GM18870 (cell line): Measurements from ENCODE around the gene COL11A1.
"Not testable (repeated sequence)": the region's sequence is repeated elsewhere in the genome, so short reads cannot be mapped to it uniquely, and the experiment has no call there.

Experiments
- ATAC-seq: cut with Tn5 transposase; IDR thresholded peaks from one replicate; pipeline ENCODE4 v1.9.1; 2021; ENCODE audit warnings: moderate library complexity; ENCODE audit not compliant: unreplicated experiment

Gene COL11A1

GRCh38 chr1:102933362-102933761, 175.0 kb downstream of the COL11A1 start:
- ATAC-seq, result not testable (repeated sequence)

- ATAC-seq, result no peak
These were observed 188.7 kb downstream of the COL11A1 start for GRCh38 chr1:102919659-102920058.

- ATAC-seq, result no peak
These were observed 206.3 kb downstream of the COL11A1 start for GRCh38 chr1:102901996-102902395.

GRCh38 chr1:102899935-102900334, 208.4 kb downstream of the COL11A1 start:
- ATAC-seq, result no peak

GRCh38 chr1:102897557-102897956, 210.8 kb downstream of the COL11A1 start:
- no peak for ATAC-seq

- no peak for ATAC-seq
These were observed 211.6 kb downstream of the COL11A1 start for GRCh38 chr1:102896771-102897170.

- no peak for ATAC-seq
These were observed 212.0 kb downstream of the COL11A1 start for GRCh38 chr1:102896286-102896685.

GRCh38 chr1:102891868-102892625, 216.3 kb downstream of the COL11A1 start:
- no peak for ATAC-seq

GRCh38 chr1:102886638-102887037, 221.7 kb downstream of the COL11A1 start:
- ATAC-seq, result no peak

- ATAC-seq, result no peak
These were observed 224.1 kb downstream of the COL11A1 start for GRCh38 chr1:102884238-102884637.

- no peak for ATAC-seq
These were observed 228.8 kb downstream of the COL11A1 start for GRCh38 chr1:102879439-102879993.

- no peak for ATAC-seq
These were observed 232.6 kb downstream of the COL11A1 start for GRCh38 chr1:102875756-102876155.

GRCh38 chr1:102872526-102872925, 235.8 kb downstream of the COL11A1 start:
- no peak for ATAC-seq

GRCh38 chr1:102872097-102872496, 236.2 kb downstream of the COL11A1 start:
- ATAC-seq, result no peak

GRCh38 chr1:102863704-102864103, 244.6 kb downstream of the COL11A1 start:
- no peak for ATAC-seq

- ATAC-seq, result no peak
These were observed 247.1 kb downstream of the COL11A1 start for GRCh38 chr1:102861247-102861646.

- ATAC-seq, result no peak
These were observed 249.6 kb downstream of the COL11A1 start for GRCh38 chr1:102858695-102859094.

- no peak for ATAC-seq
These were observed 251.1 kb downstream of the COL11A1 start for GRCh38 chr1:102857251-102857650.

GRCh38 chr1:102853701-102854187, 254.6 kb downstream of the COL11A1 start:
- no peak for ATAC-seq

GRCh38 chr1:102853136-102853535, 255.2 kb downstream of the COL11A1 start:
- ATAC-seq, result no peak

GRCh38 chr1:102852613-102853012, 255.7 kb downstream of the COL11A1 start:
- no peak for ATAC-seq

- no peak for ATAC-seq
These were observed 256.7 kb downstream of the COL11A1 start for GRCh38 chr1:102851616-102852015.
